GM21723 (cell line): ENCODE results near the gene SIRT4.

ENCODE experiments used
- ATAC-seq: cut with Tn5 transposase; IDR thresholded peaks from one replicate; pipeline ENCODE4 v1.9.1; 2021; ENCODE audit warnings: mild to moderate bottlenecking, moderate library complexity; ENCODE audit not compliant: unreplicated experiment

Gene SIRT4, protein sequence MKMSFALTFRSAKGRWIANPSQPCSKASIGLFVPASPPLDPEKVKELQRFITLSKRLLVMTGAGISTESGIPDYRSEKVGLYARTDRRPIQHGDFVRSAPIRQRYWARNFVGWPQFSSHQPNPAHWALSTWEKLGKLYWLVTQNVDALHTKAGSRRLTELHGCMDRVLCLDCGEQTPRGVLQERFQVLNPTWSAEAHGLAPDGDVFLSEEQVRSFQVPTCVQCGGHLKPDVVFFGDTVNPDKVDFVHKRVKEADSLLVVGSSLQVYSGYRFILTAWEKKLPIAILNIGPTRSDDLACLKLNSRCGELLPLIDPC

DNA sequence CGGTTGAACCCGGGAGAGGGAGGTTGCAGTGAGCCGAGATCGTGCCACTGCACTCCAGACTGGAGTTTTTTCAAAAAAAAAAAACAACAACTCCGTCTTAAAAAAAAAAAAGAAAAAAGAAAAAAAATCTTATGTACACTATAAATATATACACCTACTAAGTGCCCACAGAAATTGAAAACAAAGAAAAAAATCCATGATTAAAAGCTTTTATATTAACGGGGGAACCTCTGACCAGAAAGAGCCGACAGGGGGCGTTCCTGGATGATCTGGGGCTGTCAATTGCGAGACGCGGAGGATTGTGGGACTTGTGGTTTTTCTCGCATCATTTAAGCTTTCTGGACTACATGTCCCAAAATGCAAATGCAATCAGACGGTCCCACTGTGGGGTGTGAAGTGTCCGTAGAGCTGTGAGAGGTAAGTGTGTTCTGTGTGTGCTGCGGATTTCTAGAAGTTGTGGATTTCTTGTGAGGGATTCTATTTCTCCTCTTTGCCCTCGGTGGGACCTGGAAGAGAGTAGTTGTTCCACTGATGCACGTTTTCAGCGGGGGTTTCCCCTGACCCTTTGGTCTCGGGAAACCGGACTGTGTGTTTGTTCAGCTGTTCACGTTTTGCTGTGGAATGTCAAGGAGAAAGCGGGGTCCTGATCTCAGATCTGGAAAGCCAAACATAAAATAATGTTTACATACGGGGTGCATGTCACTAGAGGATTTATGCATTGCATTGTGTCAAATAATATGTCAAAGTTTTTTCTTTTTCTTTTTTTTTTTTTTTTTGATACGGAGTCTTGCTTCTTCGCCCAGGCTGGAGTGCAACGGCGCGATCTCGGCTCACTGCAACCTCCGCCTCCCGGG is at the start of gene SIRT4:
Gene SIRT4, plus strand, starts transcription at position 360 of the 854 bp plus-strand sequence. CDS start 1,241 bp downstream, outside the sequence.
- peak; percentile 96 for ATAC-seq

DNA sequence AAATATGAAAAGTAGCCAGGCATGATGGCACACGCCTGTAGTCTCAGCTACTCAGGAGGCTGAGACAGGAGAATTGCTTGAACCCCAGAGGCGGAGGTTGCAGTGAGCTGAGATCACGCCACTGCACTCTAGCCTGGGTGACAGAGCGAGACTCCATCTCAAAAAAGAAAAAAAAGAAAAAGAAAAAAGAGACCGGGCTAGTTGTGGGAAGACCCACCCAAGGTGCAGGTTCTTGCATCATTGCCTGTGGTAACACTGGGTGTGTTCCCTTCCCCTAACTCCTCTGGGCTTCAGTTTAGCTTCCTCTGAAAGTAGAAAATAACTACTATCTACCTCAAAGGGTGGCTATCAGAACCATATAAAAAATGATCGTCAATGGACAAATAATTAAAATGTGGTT is 48.8 kb upstream of the SIRT4 start:
- ATAC-seq: peak; percentile 60

DNA sequence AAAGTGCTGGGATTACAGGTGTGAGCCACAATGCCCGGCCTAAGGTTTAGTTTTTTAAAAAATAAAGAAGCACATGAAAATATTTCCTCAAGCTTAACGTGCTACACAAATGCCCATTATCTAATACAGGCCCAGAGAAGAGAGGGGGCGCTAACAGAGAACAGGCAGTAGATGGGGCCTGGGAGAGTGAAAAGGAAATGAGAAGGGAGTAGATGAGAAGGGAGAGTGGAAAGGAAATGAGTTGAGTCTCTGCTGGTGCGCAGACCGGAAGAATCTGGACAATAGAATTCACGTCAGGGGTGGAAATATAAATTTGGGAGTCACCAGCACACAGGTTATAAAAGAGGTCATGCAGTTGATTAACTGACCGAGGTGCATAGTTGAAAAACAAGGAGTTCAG is 47.3 kb upstream of the SIRT4 start:
- no peak for ATAC-seq

DNA sequence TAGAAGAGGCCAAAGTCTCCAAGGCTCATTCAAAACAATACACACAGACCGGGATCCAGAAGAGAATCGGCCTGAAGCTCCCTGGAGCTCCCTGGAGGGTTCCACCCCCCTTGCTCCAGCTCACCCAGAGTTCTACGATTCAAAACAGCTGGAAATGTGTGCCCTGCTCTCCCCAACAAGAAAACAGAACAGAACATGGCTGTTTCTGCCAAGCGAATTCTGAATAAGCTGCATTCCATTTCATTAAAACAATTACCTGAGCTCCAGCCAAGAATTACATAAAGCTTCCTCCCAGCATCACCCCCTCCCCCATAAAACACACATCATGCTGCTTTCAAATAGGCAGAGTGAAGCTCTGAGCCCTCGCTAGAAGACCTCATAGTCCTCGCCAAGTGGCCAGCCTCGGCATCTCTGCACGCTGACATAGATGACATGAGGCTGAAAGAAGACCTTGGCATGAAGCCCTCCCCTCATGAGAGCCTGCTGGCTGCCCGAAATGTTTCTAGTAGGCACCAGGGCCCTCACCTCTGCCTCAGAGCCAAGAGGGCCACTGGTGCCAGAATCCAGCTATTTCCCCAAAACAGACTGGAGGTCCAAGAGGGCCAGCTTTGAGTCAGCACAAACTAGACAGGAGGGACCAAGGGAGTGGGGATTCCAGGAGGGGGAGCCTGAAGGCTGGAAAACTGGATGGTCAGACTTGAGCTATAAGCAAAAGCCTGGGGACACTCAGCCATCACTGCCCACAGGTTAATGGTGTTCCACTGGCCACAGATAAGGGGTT is 44.9 kb upstream of the SIRT4 start:
- ATAC-seq: no peak

DNA sequence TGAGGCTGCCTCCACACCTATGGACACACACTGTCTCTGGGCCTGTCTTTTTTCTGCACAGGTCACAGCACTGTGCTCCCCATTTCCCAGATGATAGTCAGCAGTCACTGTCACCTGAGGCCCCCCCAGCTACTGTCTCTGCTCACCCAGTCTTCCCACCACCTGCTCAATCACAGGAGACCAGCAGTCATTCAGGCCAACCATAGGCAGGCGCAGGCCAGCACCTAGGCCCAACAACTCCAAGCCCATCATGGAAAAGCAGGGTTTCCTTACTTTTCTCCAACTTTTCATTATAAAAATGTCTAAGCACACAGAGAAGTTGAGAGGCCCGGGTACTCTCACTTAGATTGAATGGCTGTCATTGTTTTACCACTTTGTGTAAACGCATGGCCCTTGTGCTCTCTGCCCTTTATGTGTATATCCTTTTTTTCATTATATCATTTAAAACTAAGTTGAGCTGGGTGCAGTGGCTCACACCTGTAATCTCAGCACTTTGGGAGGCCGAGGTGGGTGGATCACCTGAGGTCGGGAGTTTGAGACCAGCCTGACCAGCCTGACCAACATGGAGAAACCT is 43.7 kb upstream of the SIRT4 start:
- ATAC-seq: no peak

DNA sequence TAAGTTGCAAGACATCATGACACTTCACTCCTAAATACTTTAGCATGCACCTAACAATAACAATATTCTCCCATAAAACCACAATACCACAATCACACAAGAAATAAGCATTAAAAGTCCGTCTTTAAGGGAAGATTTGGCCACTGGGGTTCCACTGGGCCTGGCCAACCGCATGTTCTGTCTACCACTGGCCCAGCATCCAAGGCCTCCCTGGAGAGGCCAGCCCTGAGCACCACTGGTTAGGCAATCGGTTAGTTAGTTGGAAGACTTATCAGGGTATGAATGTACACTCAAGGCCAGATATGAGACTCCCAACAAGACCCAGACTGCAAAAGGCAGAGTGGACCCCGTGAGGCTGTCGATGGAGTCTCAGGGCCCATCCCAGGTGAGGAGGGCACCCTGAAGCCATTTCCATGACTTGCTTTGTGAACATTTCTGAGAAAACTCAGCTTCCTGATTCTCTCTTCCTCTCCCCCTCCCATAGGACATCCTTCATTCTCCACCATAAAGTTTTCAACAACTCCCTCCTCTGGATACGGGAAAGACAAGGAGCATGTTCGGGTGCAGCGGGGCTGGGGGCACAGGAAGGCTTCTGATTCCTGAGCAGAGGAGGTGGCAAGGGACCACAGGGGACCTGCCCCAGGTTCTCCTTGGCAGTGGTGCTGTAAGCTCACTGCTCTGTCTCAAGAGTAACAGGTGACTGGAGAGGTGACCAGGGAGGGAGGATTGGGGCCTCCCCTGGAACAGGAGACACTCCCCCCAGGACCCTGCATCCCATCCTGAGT is 42.5 kb upstream of the SIRT4 start:
- ATAC-seq: no peak

DNA sequence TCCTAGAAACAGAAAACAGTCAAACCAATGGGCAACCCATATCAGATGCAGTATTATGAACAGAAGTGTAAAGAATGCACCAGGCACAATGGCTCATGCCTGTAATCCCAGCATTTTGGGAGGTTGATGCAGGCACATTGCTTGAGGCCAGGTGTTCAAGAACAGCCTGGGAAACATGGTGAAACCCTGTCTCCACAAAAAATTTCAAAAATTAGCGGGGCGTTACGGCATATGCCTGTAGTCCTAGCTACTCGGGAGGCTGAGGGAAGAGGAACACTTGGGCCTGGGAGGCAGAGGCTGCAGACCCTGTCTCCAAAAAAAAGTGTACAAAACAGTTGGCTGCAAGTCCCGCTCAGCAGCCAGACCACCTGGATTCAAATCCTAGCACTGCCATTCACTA is 41.5 kb upstream of the SIRT4 start:
- ATAC-seq: no peak

DNA sequence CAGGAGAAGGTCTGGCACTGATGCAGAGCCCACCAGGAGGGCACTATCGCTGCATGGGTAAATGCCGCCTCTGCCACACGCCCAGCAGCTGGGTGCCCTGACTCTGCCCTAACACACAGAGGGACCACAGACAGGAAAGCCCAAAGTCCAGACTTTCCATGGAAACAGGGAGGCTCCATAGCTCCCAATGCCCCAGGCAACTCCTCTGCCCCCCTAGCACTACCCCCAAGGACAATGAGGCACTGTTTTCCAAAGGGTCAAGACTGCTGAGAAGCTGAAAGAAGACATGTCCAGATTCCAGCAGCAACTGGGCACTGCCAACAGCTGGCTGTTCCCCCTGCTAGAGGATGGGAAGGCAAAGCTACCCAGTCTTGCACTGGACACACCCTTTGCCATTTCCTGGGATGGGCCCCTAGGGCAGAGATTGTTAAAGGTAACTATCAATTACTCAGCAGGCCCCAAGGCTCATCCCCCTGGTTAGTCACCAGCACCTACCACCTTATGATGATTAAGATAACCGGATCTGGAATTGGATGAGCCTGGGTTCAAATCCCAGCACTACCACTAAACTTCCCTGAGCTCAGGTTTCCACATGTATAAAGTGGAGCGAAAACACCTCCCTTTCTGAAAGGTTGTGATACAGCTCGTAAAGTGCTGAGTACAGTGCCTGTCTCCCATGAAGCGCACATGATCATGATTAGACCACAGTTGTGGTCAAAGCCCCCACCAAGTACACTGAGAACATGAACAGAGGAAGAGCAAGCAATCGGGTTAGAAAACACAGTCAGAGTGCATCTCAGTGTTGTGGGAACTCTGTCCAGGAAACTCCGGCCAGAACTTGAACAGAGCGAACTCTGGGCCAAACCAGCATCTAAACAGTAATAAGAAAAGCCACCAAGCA is 39.9 kb upstream of the SIRT4 start:
- ATAC-seq: no peak

DNA sequence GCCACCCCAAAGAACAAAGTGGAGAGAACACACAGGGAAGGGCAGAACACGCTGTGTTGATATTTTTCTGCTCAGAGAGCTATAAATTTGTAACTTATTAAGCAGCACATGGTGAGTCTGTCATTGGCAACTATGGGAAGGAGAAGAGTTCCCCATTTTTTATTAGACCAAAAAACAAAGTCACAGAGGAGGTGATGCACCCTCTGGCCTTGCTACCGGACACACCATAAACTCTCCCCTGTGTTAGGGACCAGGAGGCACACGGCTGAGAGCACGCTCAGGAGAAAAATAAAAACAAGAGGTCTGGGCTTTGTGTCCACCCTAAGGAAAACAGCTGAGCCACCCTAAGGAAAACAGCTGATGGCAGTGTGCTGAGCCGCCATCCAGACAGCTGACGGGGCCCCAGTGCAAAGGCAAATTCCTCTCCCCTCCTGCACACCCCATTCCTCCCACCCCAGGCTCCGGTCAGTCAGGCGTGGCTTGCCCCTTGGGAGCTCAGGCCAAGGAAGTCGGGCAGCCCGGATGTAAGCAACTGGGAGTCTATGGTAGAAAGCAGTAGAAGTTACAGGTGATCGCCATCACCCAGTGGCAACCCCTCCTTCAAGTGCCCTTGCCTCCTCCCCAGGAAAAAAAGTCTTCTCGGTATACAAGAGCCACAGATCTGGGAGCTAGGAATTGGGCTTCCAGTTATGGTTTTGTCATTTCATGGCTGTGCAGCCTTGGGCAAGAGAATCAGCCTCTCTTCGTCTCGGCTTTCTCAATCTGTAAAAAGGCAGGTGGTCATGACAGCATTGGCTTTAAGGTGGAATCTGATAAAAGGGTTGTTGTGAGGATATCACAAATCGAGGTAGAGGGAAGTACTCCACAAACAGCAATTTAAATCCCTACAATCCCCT is 39.0 kb upstream of the SIRT4 start:
- no peak for ATAC-seq

DNA sequence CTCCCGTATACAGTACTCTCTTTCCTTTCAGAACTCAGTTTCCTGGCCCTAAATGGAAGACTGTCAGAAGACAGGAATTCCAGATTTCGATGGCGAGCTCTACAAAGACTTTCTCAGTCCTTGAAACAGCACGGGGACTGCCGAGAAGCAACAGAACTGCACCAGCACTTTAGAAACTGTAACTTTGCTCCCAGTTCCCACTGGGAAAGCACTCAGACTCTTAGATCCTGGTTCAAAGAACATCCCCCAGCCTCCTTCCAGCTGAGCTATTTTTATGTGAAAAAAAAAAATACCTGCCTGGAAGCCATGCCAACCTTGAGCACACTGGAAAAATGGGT is 38.4 kb upstream of the SIRT4 start:
- ATAC-seq: no peak

DNA sequence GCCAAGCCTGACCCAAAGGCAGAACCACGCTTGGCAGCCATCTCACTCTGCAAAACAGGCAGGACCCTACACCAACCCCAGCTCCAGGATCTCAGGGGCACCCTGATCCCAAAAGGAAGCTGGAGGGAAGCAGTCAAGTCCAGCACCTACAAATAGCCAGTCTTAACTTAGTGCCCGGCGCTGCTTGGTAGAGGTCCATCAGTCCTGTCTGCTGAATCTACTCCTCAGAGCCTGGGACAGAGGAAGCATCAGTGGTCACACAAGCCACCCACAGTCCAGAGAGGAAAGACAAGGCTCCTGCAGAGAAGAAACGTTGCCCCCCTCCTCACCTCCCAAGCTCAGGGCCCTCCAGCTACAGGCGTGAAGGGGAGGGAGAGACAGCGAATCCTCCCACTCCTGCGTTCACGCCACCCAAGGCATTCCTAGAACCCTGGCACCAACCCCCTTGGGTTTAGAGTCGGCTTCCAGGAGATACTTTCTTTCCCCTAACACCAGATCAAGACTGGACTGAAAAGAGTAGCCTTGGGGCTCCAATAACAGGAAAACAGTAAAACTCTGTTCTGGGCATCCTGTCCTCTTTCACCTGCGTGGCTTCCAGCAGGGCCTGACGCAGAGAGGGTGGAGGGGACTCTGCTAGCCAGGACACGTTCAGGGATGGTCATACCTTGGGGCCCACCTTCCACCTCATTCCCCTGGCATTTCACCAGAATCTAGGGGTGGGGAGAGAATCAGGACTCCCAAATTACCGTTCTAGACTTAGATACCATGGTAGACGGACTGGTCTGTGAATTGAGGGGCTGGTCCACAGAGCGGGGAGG is 37.8 kb upstream of the SIRT4 start:
- ATAC-seq: no peak

DNA sequence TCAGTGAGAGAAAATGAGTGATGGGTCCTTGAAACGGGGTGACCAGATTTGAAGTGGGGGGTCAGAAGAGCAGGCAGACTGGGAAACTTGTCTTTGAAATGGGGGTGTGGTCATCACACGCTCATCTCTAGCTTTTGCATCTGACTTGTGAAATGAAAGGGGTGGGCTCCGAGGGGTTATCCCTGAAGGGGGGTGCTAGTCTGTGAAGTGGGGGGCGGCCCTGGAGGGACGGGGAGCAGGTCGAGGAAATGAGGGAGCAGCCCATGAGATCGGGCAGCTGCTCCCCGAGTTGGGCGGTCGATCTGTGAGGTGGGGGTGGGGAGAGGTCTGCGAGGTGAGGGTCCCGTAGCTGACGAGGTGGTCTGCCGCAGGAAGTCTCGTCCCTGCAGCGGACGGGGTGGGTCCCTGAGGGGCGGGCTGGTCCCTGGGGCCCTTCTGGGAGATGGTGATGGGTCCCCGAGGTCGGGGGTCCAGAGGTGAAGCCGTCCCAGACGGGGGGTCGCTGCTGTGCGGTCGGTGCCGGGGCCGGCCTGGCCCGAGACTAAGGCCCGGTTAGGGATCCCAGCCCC is 37.1 kb upstream of the SIRT4 start:
- ATAC-seq: peak; percentile 5

DNA sequence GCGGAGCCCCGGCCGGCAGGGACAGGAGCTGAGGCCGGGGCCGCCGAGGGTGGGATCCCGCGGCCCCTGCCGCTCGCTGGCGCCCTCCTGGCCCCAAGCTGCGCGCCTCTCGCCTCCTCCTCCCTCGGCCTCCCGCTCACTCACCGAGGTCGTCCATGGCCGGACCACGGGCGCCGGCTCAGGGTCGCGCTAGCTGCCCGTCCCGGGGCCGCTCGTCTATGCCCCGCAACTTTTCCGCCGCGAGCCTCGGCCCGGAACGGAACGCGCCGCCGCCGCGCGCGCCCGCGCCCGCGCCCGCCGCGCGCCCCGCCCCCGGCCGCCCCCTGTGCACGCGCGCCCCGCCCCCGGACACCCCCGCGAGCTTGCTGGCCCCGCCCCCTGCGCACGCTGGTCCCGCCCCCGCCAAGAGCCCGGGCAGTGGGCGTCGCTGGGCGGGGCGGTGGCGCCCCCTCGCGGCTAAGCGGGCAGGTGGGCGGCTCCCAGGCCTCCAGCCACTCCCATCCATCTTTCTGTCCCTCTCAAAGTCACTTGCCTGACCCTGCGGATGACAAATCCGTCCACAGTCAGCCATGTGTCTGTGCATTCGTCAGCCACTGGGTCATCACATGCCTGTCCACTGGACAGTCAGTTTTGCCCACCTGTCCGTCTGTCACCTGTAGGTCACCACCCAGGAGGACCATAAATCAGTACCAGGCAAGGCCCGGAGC is 36.5 kb upstream of the SIRT4 start, which contains the start of gene PXN:
Gene PXN, minus strand, starts transcription at position 258 of the 707 bp plus-strand sequence. Its CDS starts 101 bp downstream, at position 157.
- ATAC-seq: peak; percentile 78

DNA sequence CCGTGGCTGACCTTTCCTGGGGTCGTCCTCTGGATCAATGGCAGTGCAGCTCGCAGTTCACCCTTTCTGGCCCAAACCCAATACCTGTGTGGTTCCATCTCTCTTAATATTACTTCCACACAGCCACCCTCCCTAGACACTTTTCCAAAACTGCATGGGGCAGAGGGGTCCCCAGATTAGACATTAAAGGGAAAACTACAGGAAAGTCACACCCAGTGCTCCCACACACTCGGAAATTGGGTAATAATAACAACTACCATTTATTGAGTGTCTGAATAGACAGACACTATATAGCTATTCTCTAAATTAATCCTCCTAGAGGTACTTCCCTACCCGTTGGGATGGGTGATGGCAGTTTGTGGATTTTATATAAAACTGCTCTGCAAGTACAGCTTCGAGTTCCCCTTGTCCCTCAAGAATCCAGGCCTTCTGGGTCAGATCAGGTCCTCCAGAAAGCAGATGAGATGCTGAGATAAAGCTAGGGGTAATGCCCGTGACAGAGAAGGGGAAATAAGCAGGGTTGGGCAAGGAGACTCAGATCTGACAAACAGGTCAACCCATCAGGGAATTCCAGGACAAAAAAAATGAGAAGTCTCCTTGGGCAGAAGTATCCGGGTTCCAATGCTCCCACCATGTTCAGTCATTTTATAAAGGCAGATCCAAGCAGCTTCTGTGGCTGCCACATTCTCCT is 35.8 kb upstream of the SIRT4 start:
- peak; percentile 10 for ATAC-seq

DNA sequence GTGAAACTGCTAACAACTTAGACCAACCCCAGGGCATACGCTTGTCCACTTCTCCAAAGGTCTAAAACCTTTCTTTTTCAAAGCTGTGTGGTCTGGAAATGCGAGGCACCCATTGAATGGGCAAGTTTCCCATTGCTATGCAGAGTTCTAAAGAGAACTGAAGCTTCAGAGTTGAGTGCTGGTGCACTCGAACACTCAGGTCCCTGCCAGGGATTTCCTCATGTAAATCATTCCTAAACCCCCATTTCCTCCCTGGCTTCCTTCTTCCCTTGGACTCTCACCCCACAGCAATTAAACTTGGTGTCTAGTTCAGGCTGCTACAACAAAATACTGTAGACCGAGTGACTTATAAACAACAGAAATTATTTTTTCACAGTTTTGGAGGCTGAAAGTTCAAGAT is 34.4 kb upstream of the SIRT4 start:
- no peak for ATAC-seq

DNA sequence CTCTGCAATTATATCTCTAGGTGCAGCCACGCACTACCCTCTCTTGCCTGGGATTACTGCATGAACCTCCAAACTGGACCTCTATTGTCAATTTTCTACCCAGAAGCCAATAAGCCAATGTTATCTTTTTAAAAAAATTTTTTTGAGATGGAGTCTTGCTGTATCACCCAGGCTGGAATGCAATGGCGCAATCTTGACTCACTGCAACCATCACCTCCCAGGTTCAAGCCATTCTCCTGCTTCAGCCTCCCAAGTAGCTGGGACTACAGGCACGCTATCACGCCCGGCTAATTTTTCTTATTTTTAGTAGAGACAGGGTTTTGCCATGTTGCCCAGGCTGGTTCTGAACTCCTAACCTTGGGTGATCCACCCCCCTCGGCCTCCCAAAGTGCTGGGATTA is 25.4 kb upstream of the SIRT4 start:
- ATAC-seq: no peak
